ENCODE data around the gene OTUD7B.

DNA sequence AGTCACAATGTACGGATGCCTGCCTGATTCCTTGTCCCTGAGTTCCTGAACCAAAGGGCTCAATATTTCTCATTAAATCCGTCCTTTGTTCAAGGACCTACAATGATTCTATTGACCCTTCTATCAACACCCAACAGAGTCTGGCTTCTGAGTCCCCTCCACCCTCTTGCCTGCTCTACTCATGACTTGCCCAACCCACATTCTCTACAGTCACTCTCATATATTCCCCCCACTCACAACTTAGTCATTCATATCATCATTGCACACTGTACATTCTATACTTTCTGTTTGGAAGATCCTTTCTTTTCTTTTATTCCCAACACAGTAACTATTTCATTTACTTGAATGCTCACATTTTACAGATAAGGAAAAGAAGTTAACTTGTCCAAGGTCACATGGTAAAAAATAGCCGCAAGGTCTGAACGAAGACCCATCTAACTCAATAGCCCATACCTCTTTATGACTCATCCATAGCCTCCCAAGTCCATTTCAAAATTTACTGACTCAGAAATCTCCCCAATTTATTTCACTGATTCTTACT is 3.6 kb downstream of the OTUD7B start:
- no peak for TF ChIP-seq RAD21 (IDR thresholded peaks at IDR 0.05; ENCODE audit: low read depth)
- TF ChIP-seq CEBPB (IDR thresholded peaks at IDR 0.05) = no peak
- TF ChIP-seq REST (IDR thresholded peaks at IDR 0.05; ENCODE audit: low read depth) = no peak
- no peak for TF ChIP-seq YY1 (IDR thresholded peaks at IDR 0.05; ENCODE audit: low read depth)
- no peak for TF ChIP-seq EP300 (IDR thresholded peaks at IDR 0.05; ENCODE audit: borderline replicate concordance)

All from Ishikawa (cell line).